Muscle layer of colon (tissue), 2 donors: Measurements from ENCODE around the gene PSMD7.
A peak's percentile ranks its signal among the peaks of the same experiment; 100 is the strongest.

Source experiments
- H3K27ac ChIP-seq: one replicate; pipeline ENCODE4 v1.7.0; 2013; ENCODE audit warnings: low read depth, mild to moderate bottlenecking, low read length, moderate library complexity
- H3K27me3 ChIP-seq, 2 donors: one replicate each; pipeline ENCODE4 v1.7.0; 2013; ENCODE audit warnings: low read length in 2 of 2, mild to moderate bottlenecking in 2 of 2; ENCODE audit not compliant: insufficient read depth in 2 of 2, control insufficient read depth in 1 of 2
- H3K36me3 ChIP-seq: one replicate; pipeline ENCODE4 v1.7.0; 2013; ENCODE audit warnings: mild to moderate bottlenecking, low read length; ENCODE audit not compliant: insufficient read depth
- H3K4me1 ChIP-seq: one replicate; pipeline ENCODE4 v1.7.0; 2013; ENCODE audit warnings: mild to moderate bottlenecking, low read length; ENCODE audit not compliant: insufficient read depth
- H3K4me3 ChIP-seq, 2 donors: one replicate each; pipeline ENCODE4 v1.7.0; 2013; ENCODE audit warnings: low read length in 2 of 2, low read depth in 1 of 2, mild to moderate bottlenecking in 1 of 2, moderate library complexity in 1 of 2
- H3K9ac ChIP-seq: one replicate; pipeline ENCODE4 v1.7.0; 2013; ENCODE audit warnings: low read length
- H3K9me3 ChIP-seq: one replicate; pipeline ENCODE4 v1.7.0; 2013; ENCODE audit warnings: mild to moderate bottlenecking, low read length
- donor health status: abdominal sarcoma.
- donor health status: Adenocarcinoma of cecum.

PSMD7 gene

GRCh38 chr16:74297145-74297665, 591 bp downstream of the PSMD7 start:
- Histone ChIP-seq H3K27ac (peak overlapping the region; percentile 88), H3K4me3 (peak overlapping the region; percentile 65 to 83), H3K36me3 (peaks cover 33% of the 10 kb centered on the region), H3K27me3 (no peaks in the 10 kb centered on the region), H3K9ac (peak overlapping the region; percentile 36), H3K4me1 (peaks cover 23% of the 10 kb centered on the region), H3K9me3 (no peaks in the 10 kb centered on the region)

- Histone ChIP-seq H3K4me3 (peak overlapping the region in 1 of 2 donors; percentile 65), H3K9me3 (no peaks in the 10 kb centered on the region), H3K9ac (peak overlapping the region; percentile 36), H3K27me3 (no peaks in the 10 kb centered on the region), H3K27ac (no peak overlapping the region), H3K36me3 (peaks cover 42% of the 10 kb centered on the region), H3K4me1 (peaks cover 23% of the 10 kb centered on the region)
Measured at GRCh38 chr16:74298104-74298503, 1.5 kb downstream of the PSMD7 start.

GRCh38 chr16:74302341-74302740, 5.7 kb downstream of the PSMD7 start:
- no peaks in the 10 kb centered on the region for H3K9me3 ChIP-seq
- H3K36me3 ChIP-seq, result peaks cover 83% of the 10 kb centered on the region
- H3K27me3 ChIP-seq, result no peaks in the 10 kb centered on the region
- H3K27ac ChIP-seq, result no peak overlapping the region
- H3K4me1 ChIP-seq, result peaks cover 16% of the 10 kb centered on the region
- no peak overlapping the region for H3K4me3 ChIP-seq
- no peak overlapping the region for H3K9ac ChIP-seq

GRCh38 chr16:74304164-74304834, 7.7 kb downstream of the PSMD7 start:
- no peak overlapping the region for H3K27ac ChIP-seq
- H3K9me3 ChIP-seq, result no peaks in the 10 kb centered on the region
- H3K36me3 ChIP-seq, result peaks cover 80% of the 10 kb centered on the region
- H3K27me3 ChIP-seq, result no peaks in the 10 kb centered on the region
- H3K4me1 ChIP-seq, result no peaks in the 10 kb centered on the region
- no peak overlapping the region for H3K9ac ChIP-seq
- H3K4me3 ChIP-seq, result no peak overlapping the region

- peaks cover 75% of the 10 kb centered on the region for H3K36me3 ChIP-seq
- no peak overlapping the region for H3K27ac ChIP-seq
- H3K9me3 ChIP-seq, result no peaks in the 10 kb centered on the region
- H3K27me3 ChIP-seq, result no peaks in the 10 kb centered on the region
- H3K4me1 ChIP-seq, result no peaks in the 10 kb centered on the region
- H3K9ac ChIP-seq, result no peak overlapping the region
- no peak overlapping the region for H3K4me3 ChIP-seq
Measured at GRCh38 chr16:74304835-74305176, 8.2 kb downstream of the PSMD7 start.

- H3K27ac ChIP-seq, result no peak overlapping the region
- H3K36me3 ChIP-seq, result peaks cover 71% of the 10 kb centered on the region
- H3K4me1 ChIP-seq, result no peaks in the 10 kb centered on the region
- H3K4me3 ChIP-seq, result no peak overlapping the region
- no peaks in the 10 kb centered on the region for H3K27me3 ChIP-seq
- H3K9ac ChIP-seq, result no peak overlapping the region
- no peaks in the 10 kb centered on the region for H3K9me3 ChIP-seq
Measured at GRCh38 chr16:74305281-74305680, 8.7 kb downstream of the PSMD7 start.

GRCh38 chr16:74305978-74306784, 9.6 kb downstream of the PSMD7 start:
- Histone ChIP-seq H3K4me3 (no peak overlapping the region), H3K4me1 (no peaks in the 10 kb centered on the region), H3K27ac (no peak overlapping the region), H3K9ac (no peak overlapping the region), H3K27me3 (no peaks in the 10 kb centered on the region), H3K36me3 (peaks cover 62% of the 10 kb centered on the region), H3K9me3 (no peaks in the 10 kb centered on the region)

- no peaks in the 10 kb centered on the region for H3K4me1 ChIP-seq
- no peaks in the 10 kb centered on the region for H3K27me3 ChIP-seq
- no peak overlapping the region for H3K9ac ChIP-seq
- H3K9me3 ChIP-seq, result no peaks in the 10 kb centered on the region
- peaks cover 50% of the 10 kb centered on the region for H3K36me3 ChIP-seq
- H3K4me3 ChIP-seq, result no peak overlapping the region
- H3K27ac ChIP-seq, result no peak overlapping the region
Measured at GRCh38 chr16:74307383-74307782, 10.8 kb downstream of the PSMD7 start.

- H3K9me3 ChIP-seq, result no peaks in the 10 kb centered on the region
- no peak overlapping the region for H3K9ac ChIP-seq
- H3K27ac ChIP-seq, result no peak overlapping the region
- H3K4me1 ChIP-seq, result no peaks in the 10 kb centered on the region
- no peaks in the 10 kb centered on the region for H3K27me3 ChIP-seq
- H3K36me3 ChIP-seq, result peaks cover 24% of the 10 kb centered on the region
- H3K4me3 ChIP-seq, result no peak overlapping the region
Measured at GRCh38 chr16:74309789-74310781, 13.5 kb downstream of the PSMD7 start.

- no peaks in the 10 kb centered on the region for H3K9me3 ChIP-seq
- no peak overlapping the region for H3K27ac ChIP-seq
- H3K9ac ChIP-seq, result no peak overlapping the region
- no peaks in the 10 kb centered on the region for H3K36me3 ChIP-seq
- no peaks in the 10 kb centered on the region for H3K27me3 ChIP-seq
- H3K4me1 ChIP-seq, result no peaks in the 10 kb centered on the region
- H3K4me3 ChIP-seq, result no peak overlapping the region
Measured at GRCh38 chr16:74315059-74315458, 18.4 kb downstream of the PSMD7 start.

- Histone ChIP-seq H3K4me3 (no peak overlapping the region), H3K9ac (no peak overlapping the region), H3K9me3 (no peaks in the 10 kb centered on the region), H3K27me3 (no peaks in the 10 kb centered on the region), H3K36me3 (peaks cover 3% of the 10 kb centered on the region), H3K27ac (no peak overlapping the region), H3K4me1 (no peaks in the 10 kb centered on the region)
Measured at GRCh38 chr16:74320707-74321106, 24.1 kb downstream of the PSMD7 start.
